Cerebellar cortex (tissue), 1 donor: Measurements from ENCODE around the gene RNASEH2C.
"Not testable (repeated sequence)": the region's sequence is repeated elsewhere in the genome, so short reads cannot be mapped to it uniquely, and the experiment has no call there.

Experiments
- DNase-seq: peaks from one replicate; pipeline ENCODE4 v3.0.0-alpha.2; 2015; ENCODE audit warnings: low spot score

The RNASEH2C gene

GRCh38 chr11:65683480-65683879 is 37.1 kb downstream of the RNASEH2C start:
- not testable (repeated sequence) for DNase-seq

DNA sequence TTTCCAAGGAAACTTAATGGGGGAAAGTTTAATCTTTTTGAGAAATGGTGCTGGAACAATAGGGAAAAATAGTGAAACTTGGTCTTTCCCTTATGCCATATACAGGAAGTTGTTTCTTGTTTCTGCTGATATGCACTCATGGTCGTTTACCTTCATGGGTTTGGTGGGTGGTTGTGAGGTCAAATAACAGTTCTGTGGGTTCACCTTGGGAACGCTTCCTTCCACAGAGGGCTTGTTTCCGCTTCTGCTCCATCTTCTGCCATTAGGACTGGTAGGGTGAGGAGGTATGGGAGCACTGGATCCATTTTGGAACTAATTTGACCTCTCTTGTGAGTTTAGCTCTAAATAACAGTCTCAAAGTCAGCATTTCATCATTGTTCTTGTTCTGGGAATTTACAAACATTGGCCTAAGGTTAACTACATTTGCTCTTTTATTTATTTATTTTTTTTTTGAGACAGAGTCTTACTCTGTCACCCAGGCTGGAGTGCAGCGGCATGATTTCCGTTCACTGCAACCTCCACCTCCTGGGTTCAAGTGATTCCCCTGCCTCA is 40.3 kb downstream of the RNASEH2C start:
- DNase-seq: no peak

DNA sequence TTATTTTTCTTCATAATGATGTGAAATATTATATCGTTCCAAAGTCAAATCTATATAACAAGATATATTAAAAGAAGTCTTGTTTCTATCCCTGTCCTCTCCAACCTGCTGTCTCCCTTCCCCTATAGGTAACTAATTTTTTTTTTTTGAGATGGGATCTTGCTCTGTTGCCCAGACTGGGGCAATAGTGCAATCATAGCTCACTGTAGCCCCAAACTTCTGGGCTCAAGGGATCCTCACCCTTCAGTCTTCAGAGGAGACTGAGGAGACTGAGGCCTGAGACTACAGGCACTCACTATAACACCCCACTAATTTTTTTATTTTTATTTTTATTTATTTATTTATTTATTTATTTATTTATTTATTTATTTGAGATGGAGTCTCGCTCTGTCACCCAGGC is 47.6 kb downstream of the RNASEH2C start:
- no peak for DNase-seq

GRCh38 chr11:65672180-65672860 is 48.3 kb downstream of the RNASEH2C start:
- no peak for DNase-seq
